ENCODE results near the gene ZAR1L.

DNA sequence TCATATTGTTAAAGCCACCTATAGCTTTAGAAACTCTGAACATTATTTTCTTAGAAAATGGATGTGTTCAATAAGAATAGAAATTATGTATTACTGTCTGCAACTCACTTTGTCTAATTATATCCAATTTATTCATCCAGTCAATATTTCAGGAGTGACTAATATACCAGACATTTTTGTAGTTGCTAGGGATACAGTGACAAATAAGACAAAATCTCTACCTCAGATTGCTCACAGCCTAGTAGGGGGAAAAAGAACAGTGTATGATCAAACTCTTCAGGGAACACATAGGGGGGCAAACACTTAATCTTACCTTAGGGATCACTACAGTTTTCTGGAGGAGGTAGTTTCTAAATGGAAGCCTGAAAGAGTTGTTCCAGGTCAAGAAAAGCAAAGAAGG lies 8.7 kb upstream of the ZAR1L start:
- TF ChIP-seq, protein P1, sequence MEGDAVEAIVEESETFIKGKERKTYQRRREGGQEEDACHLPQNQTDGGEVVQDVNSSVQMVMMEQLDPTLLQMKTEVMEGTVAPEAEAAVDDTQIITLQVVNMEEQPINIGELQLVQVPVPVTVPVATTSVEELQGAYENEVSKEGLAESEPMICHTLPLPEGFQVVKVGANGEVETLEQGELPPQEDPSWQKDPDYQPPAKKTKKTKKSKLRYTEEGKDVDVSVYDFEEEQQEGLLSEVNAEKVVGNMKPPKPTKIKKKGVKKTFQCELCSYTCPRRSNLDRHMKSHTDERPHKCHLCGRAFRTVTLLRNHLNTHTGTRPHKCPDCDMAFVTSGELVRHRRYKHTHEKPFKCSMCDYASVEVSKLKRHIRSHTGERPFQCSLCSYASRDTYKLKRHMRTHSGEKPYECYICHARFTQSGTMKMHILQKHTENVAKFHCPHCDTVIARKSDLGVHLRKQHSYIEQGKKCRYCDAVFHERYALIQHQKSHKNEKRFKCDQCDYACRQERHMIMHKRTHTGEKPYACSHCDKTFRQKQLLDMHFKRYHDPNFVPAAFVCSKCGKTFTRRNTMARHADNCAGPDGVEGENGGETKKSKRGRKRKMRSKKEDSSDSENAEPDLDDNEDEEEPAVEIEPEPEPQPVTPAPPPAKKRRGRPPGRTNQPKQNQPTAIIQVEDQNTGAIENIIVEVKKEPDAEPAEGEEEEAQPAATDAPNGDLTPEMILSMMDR (IDR thresholded peaks at IDR 0.05): no peak
- TF ChIP-seq POLR2A (IDR thresholded peaks at IDR 0.05) (no peak), EP300 (IDR thresholded peaks at IDR 0.05) (no peak)

Measured in ovary (tissue), 3 donors.